Measurements from ENCODE around the gene TRAPPC14. TPM values are rescaled to one million over a fixed set of nuclear protein-coding genes. Genes with fewer than 3 reads are reported as not detected.

Gene TRAPPC14
- total RNA-seq, 4 donors from 2014 or later: 19.7 to 69.0 (median 35.8) TPM

DNA sequence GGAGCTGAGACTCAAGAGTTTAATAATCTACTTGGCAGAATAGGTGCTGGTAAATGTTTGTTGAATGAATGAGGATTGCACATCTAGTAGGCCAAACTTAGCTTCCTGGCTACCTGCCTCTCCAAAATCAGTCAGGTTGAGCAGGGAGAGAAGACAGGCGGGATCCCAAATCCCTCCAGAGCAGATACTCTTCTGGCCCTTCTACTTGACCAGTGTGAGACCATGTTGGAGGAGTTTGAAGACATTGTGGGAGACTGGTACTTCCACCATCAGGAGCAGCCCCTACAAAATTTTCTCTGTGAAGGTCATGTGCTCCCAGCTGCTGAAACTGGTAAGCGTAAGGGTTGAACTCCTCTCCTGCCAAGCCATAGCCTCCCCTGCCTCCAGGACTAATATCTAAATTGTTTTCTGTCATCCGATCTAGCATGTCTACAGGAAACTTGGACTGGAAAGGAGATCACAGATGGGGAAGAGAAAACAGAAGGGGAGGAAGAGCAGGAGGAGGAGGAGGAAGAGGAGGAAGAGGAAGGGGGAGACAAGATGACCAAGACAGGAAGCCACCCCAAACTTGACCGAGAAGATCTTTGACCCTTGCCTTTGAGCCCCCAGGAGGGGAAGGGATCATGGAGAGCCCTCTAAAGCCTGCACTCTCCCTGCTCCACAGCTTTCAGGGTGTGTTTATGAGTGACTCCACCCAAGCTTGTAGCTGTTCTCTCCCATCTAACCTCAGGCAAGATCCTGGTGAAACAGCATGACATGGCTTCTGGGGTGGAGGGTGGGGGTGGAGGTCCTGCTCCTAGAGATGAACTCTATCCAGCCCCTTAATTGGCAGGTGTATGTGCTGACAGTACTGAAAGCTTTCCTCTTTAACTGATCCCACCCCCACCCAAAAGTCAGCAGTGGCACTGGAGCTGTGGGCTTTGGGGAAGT is 34.0 kb downstream of the TRAPPC14 start:
- no peak for DNase-seq (ENCODE audit: low spot score in 2 of 2)
- H3K9me3 ChIP-seq: no peaks in the 10 kb centered on the region
- no peaks in the 10 kb centered on the region for H3K27me3 ChIP-seq
- no peak overlapping the region for H3K4me3 ChIP-seq
- H3K36me3 ChIP-seq: no peaks in the 10 kb centered on the region
- H3K27ac ChIP-seq: no peak overlapping the region
- 61% methylated on average over 4 of the region's 4 CpGs for WGBS
- no peak for TF ChIP-seq EP300 (IDR thresholded peaks at IDR 0.05)
- TF ChIP-seq, protein P1, sequence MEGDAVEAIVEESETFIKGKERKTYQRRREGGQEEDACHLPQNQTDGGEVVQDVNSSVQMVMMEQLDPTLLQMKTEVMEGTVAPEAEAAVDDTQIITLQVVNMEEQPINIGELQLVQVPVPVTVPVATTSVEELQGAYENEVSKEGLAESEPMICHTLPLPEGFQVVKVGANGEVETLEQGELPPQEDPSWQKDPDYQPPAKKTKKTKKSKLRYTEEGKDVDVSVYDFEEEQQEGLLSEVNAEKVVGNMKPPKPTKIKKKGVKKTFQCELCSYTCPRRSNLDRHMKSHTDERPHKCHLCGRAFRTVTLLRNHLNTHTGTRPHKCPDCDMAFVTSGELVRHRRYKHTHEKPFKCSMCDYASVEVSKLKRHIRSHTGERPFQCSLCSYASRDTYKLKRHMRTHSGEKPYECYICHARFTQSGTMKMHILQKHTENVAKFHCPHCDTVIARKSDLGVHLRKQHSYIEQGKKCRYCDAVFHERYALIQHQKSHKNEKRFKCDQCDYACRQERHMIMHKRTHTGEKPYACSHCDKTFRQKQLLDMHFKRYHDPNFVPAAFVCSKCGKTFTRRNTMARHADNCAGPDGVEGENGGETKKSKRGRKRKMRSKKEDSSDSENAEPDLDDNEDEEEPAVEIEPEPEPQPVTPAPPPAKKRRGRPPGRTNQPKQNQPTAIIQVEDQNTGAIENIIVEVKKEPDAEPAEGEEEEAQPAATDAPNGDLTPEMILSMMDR (IDR thresholded peaks at IDR 0.05): no peak
- TF ChIP-seq POLR2A (IDR thresholded peaks at IDR 0.05): no peak
- TF ChIP-seq POLR2AphosphoS5 (IDR thresholded peaks at IDR 0.05): no peak
- H3K4me1 ChIP-seq: peaks cover 45% of the 10 kb centered on the region

DNA sequence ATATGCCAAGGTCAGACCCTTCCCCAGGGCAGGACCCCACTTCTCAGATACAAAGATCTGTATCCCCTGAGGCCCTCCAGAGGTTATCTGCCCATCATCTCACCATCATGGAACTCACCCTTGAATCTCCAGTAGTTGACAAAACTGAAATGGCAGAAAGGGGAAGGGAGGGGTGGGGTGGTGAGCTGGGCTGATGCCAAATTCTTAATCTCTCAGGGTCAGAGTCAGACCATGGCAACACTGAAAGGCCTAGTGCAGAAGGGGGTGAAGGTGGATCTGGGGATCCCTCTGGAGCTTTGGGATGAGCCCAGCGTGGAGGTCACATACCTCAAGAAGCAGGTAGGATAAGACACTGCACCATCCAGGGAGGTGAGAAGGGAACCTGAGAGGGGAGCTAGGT is 36.0 kb downstream of the TRAPPC14 start:
- H3K4me3 ChIP-seq: no peak overlapping the region
- no peaks in the 10 kb centered on the region for H3K27me3 ChIP-seq
- TF ChIP-seq EP300 (IDR thresholded peaks at IDR 0.05) (no peak), POLR2A (IDR thresholded peaks at IDR 0.05) (no peak), POLR2AphosphoS5 (IDR thresholded peaks at IDR 0.05) (no peak)
- TF ChIP-seq, protein P1 (IDR thresholded peaks at IDR 0.05): no peak
- H3K9me3 ChIP-seq: no peaks in the 10 kb centered on the region
- no peak overlapping the region for H3K27ac ChIP-seq
- no peaks in the 10 kb centered on the region for H3K36me3 ChIP-seq
- H3K4me1 ChIP-seq: peaks cover 44% of the 10 kb centered on the region
- WGBS: 100% methylated on average over 1 of the region's 1 CpG
- DNase-seq (ENCODE audit: low spot score in 2 of 2): no peak

DNA sequence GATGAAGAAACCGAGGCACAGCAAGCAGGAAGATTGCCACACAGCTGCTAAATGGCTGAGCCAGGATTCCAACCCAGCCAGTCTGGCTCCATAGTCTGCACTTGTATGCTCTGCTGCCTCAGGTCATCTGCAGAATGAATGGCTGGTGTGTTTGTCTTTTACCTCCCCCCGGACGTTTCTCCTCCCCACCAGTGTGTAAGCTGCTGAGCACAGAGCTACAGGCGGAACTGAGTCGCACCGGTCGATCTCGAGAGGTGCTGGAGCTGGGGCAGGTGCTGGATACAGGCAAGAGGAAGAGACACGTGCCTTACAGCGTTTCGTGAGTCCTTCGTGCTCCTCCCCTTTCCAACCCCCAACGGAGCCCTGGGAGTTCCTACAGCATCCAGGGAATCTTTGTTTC is 36.5 kb downstream of the TRAPPC14 start:
- Histone ChIP-seq H3K36me3 (no peaks in the 10 kb centered on the region), H3K9me3 (no peaks in the 10 kb centered on the region), H3K27ac (no peak overlapping the region), H3K4me3 (no peak overlapping the region), H3K4me1 (peaks cover 42% of the 10 kb centered on the region), H3K27me3 (no peaks in the 10 kb centered on the region)
- DNase-seq (ENCODE audit: low spot score in 2 of 2): no peak
- TF ChIP-seq, protein P1 (IDR thresholded peaks at IDR 0.05): no peak
- TF ChIP-seq EP300 (IDR thresholded peaks at IDR 0.05) (no peak), POLR2A (IDR thresholded peaks at IDR 0.05) (no peak), POLR2AphosphoS5 (IDR thresholded peaks at IDR 0.05) (no peak)
- WGBS: 48% methylated on average over 13 of the region's 13 CpGs

DNA sequence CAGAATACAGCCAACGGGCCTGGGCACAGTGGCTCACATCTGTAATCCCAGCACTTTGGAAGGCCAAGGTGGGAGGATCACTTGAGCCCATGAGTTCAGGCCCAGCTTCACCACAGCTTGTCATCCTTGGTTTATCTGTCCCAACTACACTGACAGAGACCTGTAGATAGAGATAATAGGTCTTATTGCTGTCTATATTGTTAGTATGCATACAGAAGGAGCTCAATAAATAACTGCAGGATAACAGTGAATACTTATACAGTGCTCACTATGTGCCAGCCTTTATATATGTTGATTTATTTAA is 37.8 kb downstream of the TRAPPC14 start:
- no peak for DNase-seq (ENCODE audit: low spot score in 2 of 2)
- no peak for TF ChIP-seq POLR2AphosphoS5 (IDR thresholded peaks at IDR 0.05)
- TF ChIP-seq, protein P1 (IDR thresholded peaks at IDR 0.05): no peak
- TF ChIP-seq EP300 (IDR thresholded peaks at IDR 0.05): no peak
- no peak for TF ChIP-seq POLR2A (IDR thresholded peaks at IDR 0.05)
- Histone ChIP-seq H3K9me3 (no peaks in the 10 kb centered on the region), H3K27ac (no peak overlapping the region), H3K36me3 (no peaks in the 10 kb centered on the region), H3K4me3 (no peak overlapping the region), H3K27me3 (no peaks in the 10 kb centered on the region), H3K4me1 (peaks cover 33% of the 10 kb centered on the region)
- WGBS: 14% methylated on average over 1 of the region's 1 CpG

DNA sequence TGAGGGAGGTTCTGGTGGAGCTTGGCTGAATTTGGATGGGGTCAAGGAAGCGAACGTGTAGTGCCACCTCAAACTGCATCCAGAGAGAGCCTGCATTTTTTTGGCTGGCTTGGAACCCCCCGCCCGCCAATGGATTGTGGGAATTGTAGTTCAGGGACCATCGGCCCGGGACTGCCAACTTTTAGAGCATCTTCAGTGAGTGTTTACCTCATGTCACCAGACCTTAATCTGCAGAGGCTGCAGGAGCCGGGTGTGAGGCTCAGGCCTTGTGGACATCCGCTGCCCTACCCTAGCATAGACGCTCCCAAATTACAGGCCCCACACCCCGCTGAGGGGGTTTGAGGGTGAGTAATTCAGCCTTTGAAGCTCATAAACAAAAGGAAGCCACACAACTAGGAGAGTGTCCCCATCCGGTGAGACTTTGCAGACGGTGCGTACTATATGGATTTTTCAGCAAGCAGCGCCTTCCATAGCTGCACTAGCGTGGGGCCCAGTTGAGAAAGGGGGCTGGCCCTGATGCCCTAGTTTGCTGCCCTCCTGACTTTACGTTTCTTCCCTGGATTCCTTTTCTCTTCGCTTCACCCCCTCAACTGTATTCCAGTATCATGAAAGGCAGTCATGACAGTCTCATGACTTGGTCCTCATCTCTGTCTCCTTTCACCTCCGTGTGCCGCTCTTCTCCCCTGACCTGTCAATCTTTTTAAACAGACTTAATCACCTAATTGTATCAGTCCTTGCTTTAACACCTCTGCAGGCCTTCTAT is 38.4 kb downstream of the TRAPPC14 start:
- no peaks in the 10 kb centered on the region for H3K36me3 ChIP-seq
- DNase-seq (ENCODE audit: low spot score in 2 of 2): peak in 1 of 2 donors; percentile 88
- peaks cover 28% of the 10 kb centered on the region for H3K4me1 ChIP-seq
- TF ChIP-seq POLR2AphosphoS5 (IDR thresholded peaks at IDR 0.05) (no peak), EP300 (IDR thresholded peaks at IDR 0.05) (no peak), POLR2A (IDR thresholded peaks at IDR 0.05) (no peak)
- TF ChIP-seq, protein P1 (IDR thresholded peaks at IDR 0.05): no peak
- H3K27me3 ChIP-seq: no peaks in the 10 kb centered on the region
- peak overlapping the region; percentile 86 for H3K4me3 ChIP-seq
- H3K9me3 ChIP-seq: no peaks in the 10 kb centered on the region
- 13% methylated on average over 18 of the region's 19 CpGs for WGBS
- peak overlapping the region; percentile 92 for H3K27ac ChIP-seq

Measured in suprapubic skin (tissue), 4 donors.